Trophoblast cell (in vitro differentiated cells and primary cell): ENCODE results near the gene SLC38A7. TPM values are rescaled to one million over a fixed set of nuclear protein-coding genes. Genes with fewer than 3 reads are reported as not detected.

Experiments used
- DNase-seq, 2 donors: peaks; one replicate each; pipeline ENCODE4 v3.0.0-alpha.2; 2016
- H2AFZ ChIP-seq: 2 replicates; pipeline ENCODE4 v1.6.1; 2013; ENCODE audit warnings: low read length, moderate library complexity, mild to moderate bottlenecking; ENCODE audit not compliant: insufficient read depth, poor library complexity
- H2AK5ac ChIP-seq: 2 replicates; pipeline ENCODE4 v1.6.1; 2013; ENCODE audit warnings: mild to moderate bottlenecking, low read length
- H2BK120ac ChIP-seq: 2 replicates; pipeline ENCODE4 v1.6.1; 2013; ENCODE audit warnings: low read length, mild to moderate bottlenecking, moderate library complexity; ENCODE audit not compliant: insufficient read depth, poor library complexity
- H2BK12ac ChIP-seq: 2 replicates; pipeline ENCODE4 v1.6.1; 2013; ENCODE audit warnings: mild to moderate bottlenecking, low read length, moderate library complexity
- H2BK5ac ChIP-seq: 2 replicates; pipeline ENCODE4 v1.6.1; 2013; ENCODE audit warnings: low read length, low read depth, moderate library complexity, mild to moderate bottlenecking; ENCODE audit not compliant: poor library complexity
- H3K14ac ChIP-seq: 2 replicates; pipeline ENCODE4 v1.6.1; 2013; ENCODE audit warnings: mild to moderate bottlenecking, low read length
- H3K18ac ChIP-seq: 2 replicates; pipeline ENCODE4 v1.6.1; 2013; ENCODE audit warnings: mild to moderate bottlenecking, low read length
- H3K23ac ChIP-seq: 2 replicates; pipeline ENCODE4 v1.6.1; 2013; ENCODE audit warnings: low read length
- H3K27ac ChIP-seq: 2 replicates; pipeline ENCODE4 v1.5.1; 2013; ENCODE audit warnings: low read depth, mild to moderate bottlenecking, inconsistent platforms, low read length, moderate library complexity
- H3K27me3 ChIP-seq: 2 replicates; pipeline ENCODE4 v1.6.1; 2013; ENCODE audit warnings: inconsistent platforms, mild to moderate bottlenecking, low read length, moderate library complexity; ENCODE audit not compliant: insufficient read depth
- H3K36me3 ChIP-seq, 2 experiments: 1 replicate in 1 of 2; 2 replicates in 1 of 2; pipeline ENCODE4 v1.6.1; 2013; ENCODE audit warnings: low read length in 2 of 2, mild to moderate bottlenecking in 2 of 2, moderate library complexity in 1 of 2; ENCODE audit not compliant: insufficient read depth in 2 of 2, control insufficient read depth in 1 of 2
- H3K4ac ChIP-seq: 2 replicates; pipeline ENCODE4 v1.6.1; 2013; ENCODE audit warnings: low read depth, mild to moderate bottlenecking, low read length, moderate library complexity
- H3K4me1 ChIP-seq, 2 experiments: 1 replicate in 1 of 2; 2 replicates in 1 of 2; pipeline ENCODE4 v1.6.1; 2013; ENCODE audit warnings: low read length in 2 of 2, mild to moderate bottlenecking in 2 of 2, moderate library complexity in 1 of 2; ENCODE audit not compliant: insufficient read depth in 2 of 2, control insufficient read depth in 1 of 2
- H3K4me2 ChIP-seq: 2 replicates; pipeline ENCODE4 v1.6.1; 2013; ENCODE audit warnings: inconsistent platforms, mild to moderate bottlenecking, low read length, moderate library complexity
- H3K4me3 ChIP-seq: 2 replicates; pipeline ENCODE4 v1.5.1; 2013; ENCODE audit warnings: mild to moderate bottlenecking, low read depth, low read length, inconsistent platforms
- H3K79me1 ChIP-seq: one replicate; pipeline ENCODE4 v1.6.1; 2013; ENCODE audit warnings: low read length
- H3K79me2 ChIP-seq: 2 replicates; pipeline ENCODE4 v1.6.1; 2013; ENCODE audit warnings: low read length, mild to moderate bottlenecking; ENCODE audit not compliant: control insufficient read depth, insufficient read depth, poor library complexity
- H3K9ac ChIP-seq: 2 replicates; pipeline ENCODE4 v1.6.1; 2013; ENCODE audit warnings: mild to moderate bottlenecking, low read length
- H3K9me3 ChIP-seq: 2 replicates; pipeline ENCODE4 v1.6.1; 2013; ENCODE audit warnings: low read depth, mild to moderate bottlenecking, control low read depth, inconsistent platforms, low read length; ENCODE audit not compliant: insufficient read depth
- H4K12ac ChIP-seq: 2 replicates; pipeline ENCODE4 v1.6.1; 2013; ENCODE audit warnings: low read depth, mild to moderate bottlenecking, low read length, moderate library complexity
- H4K8ac ChIP-seq: 2 replicates; pipeline ENCODE4 v1.6.1; 2013; ENCODE audit warnings: low read depth, mild to moderate bottlenecking, low read length, moderate library complexity
- H4K91ac ChIP-seq: one replicate; pipeline ENCODE4 v1.6.1; 2013; ENCODE audit warnings: low read depth, mild to moderate bottlenecking, low read length, moderate library complexity
- WGBS: extraction: QIAGEN DNeasy Blood & Tissue Kit; methylation state at CpG from one replicate; pipeline ENCODE4 v1.1.7; 2013; ENCODE audit warnings: missing lambda C conversion rate; ENCODE audit not compliant: insufficient read length, insufficient coverage; ENCODE audit errors: extremely low coverage; 5-methylcytosine and 5-hydroxymethylcytosine counted together
- polyA plus RNA-seq: library from polyadenylated mRNA; stranded (reverse); fragments of 200-250 nt; gene quantifications from 2 replicates; pipeline ENCODE4 v1.2.3, GENCODE V29; 2013

Gene SLC38A7, protein sequence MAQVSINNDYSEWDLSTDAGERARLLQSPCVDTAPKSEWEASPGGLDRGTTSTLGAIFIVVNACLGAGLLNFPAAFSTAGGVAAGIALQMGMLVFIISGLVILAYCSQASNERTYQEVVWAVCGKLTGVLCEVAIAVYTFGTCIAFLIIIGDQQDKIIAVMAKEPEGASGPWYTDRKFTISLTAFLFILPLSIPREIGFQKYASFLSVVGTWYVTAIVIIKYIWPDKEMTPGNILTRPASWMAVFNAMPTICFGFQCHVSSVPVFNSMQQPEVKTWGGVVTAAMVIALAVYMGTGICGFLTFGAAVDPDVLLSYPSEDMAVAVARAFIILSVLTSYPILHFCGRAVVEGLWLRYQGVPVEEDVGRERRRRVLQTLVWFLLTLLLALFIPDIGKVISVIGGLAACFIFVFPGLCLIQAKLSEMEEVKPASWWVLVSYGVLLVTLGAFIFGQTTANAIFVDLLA
- polyA plus RNA-seq: 18.8 and 19.7 TPM in 2 replicates

DNA sequence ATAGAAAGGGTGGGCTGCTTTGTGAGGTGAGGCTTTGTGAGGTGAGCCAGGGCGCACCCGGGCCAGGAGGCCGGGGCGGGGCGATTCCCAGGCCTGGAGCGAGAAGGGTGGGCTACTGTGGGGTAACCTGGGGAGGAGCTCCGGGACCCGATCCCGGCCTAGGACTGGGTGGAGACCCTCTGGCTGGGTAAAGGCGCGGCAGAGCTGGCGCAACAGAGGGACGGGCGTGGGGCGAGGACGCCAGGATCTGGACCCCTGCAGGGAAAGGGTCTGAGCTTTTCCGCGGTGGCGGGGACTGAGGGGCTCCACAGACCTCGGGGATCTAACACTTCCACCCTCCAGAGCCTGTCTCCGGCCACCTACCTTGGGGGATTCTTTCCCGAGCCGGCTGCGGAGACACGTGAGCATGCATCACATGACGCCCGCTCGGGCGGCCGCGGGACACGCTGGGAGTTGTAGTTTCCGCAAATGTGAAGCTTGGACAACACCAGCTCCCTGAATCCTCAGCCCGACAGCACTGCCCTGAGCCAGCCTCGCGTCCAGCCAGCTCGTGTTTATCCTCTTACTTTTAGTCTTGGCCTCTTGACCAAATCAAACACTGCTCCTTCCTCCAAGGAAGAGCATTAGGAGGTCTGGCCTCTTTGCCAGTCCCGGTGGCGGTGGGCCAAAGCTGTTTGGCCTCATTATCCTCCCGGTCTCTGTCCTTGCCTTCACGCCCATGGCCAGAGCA is at the start of gene SLC38A7:
Gene SLC38A7, minus strand, starts transcription at position 417 of the 730 bp plus-strand sequence. CDS start 4,644 bp downstream, outside the sequence.
- Histone ChIP-seq H2BK120ac (peak within 1 kb of the TSS; percentile 50), H3K14ac (peak within 1 kb of the TSS; percentile 83), H3K23ac (no peak within 1 kb of the TSS), H2BK12ac (no peak within 1 kb of the TSS), H4K91ac (peak within 1 kb of the TSS; percentile 80), H3K4ac (peak within 1 kb of the TSS; percentile 76), H3K4me1 (peaks cover 9 to 14% of the 10 kb centered on the region in 2 experiments), H3K4me2 (peak within 1 kb of the TSS; percentile 81), H3K9me3 (no peaks in the 10 kb centered on the region), H3K9ac (peak within 1 kb of the TSS; percentile 86), H3K79me1 (peaks cover 6% of the 10 kb centered on the region), H2AFZ (peak within 1 kb of the TSS; percentile 78), H3K4me3 (peak within 1 kb of the TSS; percentile 91), H3K79me2 (peaks cover 7% of the 10 kb centered on the region), H3K27ac (no peak within 1 kb of the TSS), H2AK5ac (peak within 1 kb of the TSS; percentile 21), H3K27me3 (no peaks in the 10 kb centered on the region), H4K8ac (peak within 1 kb of the TSS; percentile 89), H3K18ac (peak within 1 kb of the TSS; percentile 62), H2BK5ac (peak within 1 kb of the TSS; percentile 62), H3K36me3 (peaks cover 5 to 10% of the 10 kb centered on the region in 2 experiments), H4K12ac (peak within 1 kb of the TSS; percentile 82)
- no CpG with 5 or more reads among the region's 41 CpGs for WGBS
- DNase-seq: peak; percentile 65 to 83

- peak; percentile 85 to 91 for DNase-seq
- Histone ChIP-seq H2AFZ (peak within 1 kb of the TSS; percentile 89), H3K18ac (peak within 1 kb of the TSS; percentile 40), H2BK120ac (no peak within 1 kb of the TSS), H3K4ac (peak within 1 kb of the TSS; percentile 80), H3K36me3 (peaks cover 3% of the 10 kb centered on the region in 2 experiments), H3K14ac (peak within 1 kb of the TSS; percentile 75), H4K8ac (peak within 1 kb of the TSS; percentile 96), H4K12ac (peak within 1 kb of the TSS; percentile 75), H3K27me3 (no peaks in the 10 kb centered on the region), H3K23ac (no peak within 1 kb of the TSS), H3K9ac (peak within 1 kb of the TSS; percentile 87), H2AK5ac (no peak within 1 kb of the TSS), H4K91ac (peak within 1 kb of the TSS; percentile 52), H3K4me2 (peak within 1 kb of the TSS; percentile 85), H3K27ac (peak within 1 kb of the TSS; percentile 42), H3K79me2 (peaks cover 9% of the 10 kb centered on the region), H2BK12ac (no peak within 1 kb of the TSS), H3K4me3 (peak within 1 kb of the TSS; percentile 98), H3K4me1 (peaks cover 2 to 6% of the 10 kb centered on the region in 2 experiments), H3K9me3 (no peaks in the 10 kb centered on the region), H2BK5ac (no peak within 1 kb of the TSS), H3K79me1 (peaks cover 5% of the 10 kb centered on the region)
- WGBS: no CpG with 5 or more reads among the region's 68 CpGs
Measured at GRCh38 chr16:58733671-58734458, 49.3 kb upstream of the SLC38A7 start, which contains the start of gene GOT2. TSS of gene GOT2 (minus strand) at chr16:58734316. CDS start at chr16:58734228, 88 bp downstream.

DNA sequence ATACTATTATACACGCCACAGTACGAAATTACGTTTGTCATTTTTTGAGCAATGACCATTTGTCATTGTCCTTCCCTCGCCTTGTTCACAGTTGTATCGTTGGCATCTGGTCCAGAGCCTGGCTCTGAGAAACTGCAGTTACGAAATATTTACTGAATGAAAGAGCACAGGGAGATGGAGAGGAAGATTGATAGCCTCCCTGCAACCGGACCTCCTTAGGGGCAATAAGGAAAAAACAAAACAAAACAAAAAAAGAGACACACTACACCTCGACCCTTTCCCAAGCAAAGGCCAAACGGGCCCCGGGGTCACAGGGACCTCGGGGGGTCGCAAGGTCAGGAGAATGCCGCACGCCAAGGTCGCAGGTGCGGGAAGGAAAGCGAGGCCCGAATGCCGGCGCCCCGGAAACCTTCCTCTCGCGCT is 48.7 kb upstream of the SLC38A7 start:
- Histone ChIP-seq H3K4me3 (peak overlapping the region; percentile 98), H3K4me1 (peaks cover 2 to 6% of the 10 kb centered on the region in 2 experiments), H2BK120ac (no peak overlapping the region), H3K4me2 (peak overlapping the region; percentile 85), H3K18ac (no peak overlapping the region), H4K8ac (peak overlapping the region; percentile 70), H3K36me3 (peaks cover 3% of the 10 kb centered on the region in 2 experiments), H3K9ac (peak overlapping the region; percentile 87), H3K79me1 (peaks cover 5% of the 10 kb centered on the region), H3K14ac (peak overlapping the region; percentile 12), H3K9me3 (no peaks in the 10 kb centered on the region), H4K12ac (no peak overlapping the region), H3K79me2 (peaks cover 9% of the 10 kb centered on the region), H2BK12ac (no peak overlapping the region), H2AFZ (peak overlapping the region; percentile 89), H3K27me3 (no peaks in the 10 kb centered on the region), H3K27ac (no peak overlapping the region), H2AK5ac (no peak overlapping the region), H2BK5ac (no peak overlapping the region), H3K23ac (no peak overlapping the region), H3K4ac (peak overlapping the region; percentile 80), H4K91ac (peak overlapping the region; percentile 38)
- peak in 1 of 2 donors; percentile 27 for DNase-seq
- no CpG with 5 or more reads among the region's 23 CpGs for WGBS
